Stimulated activated CD4-positive, alpha-beta T cell treated with anti-CD3 and anti-CD28 coated beads, Interleukin-4, amount 100 ng/mL, for 1 hour (primary cell): ENCODE results near the gene ST6GALNAC3.
"Not testable (repeated sequence)": the region's sequence is repeated elsewhere in the genome, so short reads cannot be mapped to it uniquely, and the experiment has no call there.

Experiments
- DNase-seq: peaks from one replicate; pipeline ENCODE4 v3.0.0-alpha.2; 2020

Gene ST6GALNAC3

DNA sequence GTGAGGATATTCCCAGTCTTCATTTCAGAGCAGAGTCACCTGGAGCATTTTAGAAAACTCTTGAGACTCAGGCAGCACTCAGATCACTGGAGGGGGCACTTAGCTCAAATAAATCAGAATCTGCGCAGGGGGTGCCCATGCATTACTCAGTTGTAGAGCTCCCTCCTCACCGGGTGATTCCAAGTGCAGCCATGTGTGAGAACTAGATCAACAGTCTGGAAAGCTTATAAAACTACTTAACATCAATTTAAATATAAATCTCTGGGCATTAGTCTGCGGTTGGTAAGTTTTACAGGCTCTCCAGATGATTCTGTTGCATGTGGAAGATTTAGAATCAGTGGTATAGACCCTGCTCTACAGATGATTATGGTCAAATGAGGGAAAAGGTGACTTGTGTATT, 128.6 kb downstream of the ST6GALNAC3 start:
- no peak for DNase-seq

DNA sequence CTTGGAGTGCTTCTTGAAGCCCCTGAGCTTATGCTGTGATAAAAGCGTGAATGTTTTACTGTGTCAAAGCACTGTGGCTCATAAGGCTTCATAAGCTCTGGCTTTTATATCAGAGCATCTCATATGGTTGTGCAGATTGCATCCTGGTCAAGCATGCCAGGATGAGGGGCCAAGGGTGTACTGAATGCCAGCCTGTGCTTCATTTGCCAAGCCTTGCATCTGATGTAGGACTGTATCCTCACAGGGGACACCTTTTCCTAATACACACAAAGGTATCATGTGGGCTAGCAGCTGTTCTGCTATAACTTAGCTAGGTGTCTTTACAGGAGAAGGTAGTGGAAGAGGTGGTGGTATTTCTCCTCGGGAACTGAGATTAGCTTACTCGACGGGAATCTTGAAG, 134.7 kb downstream of the ST6GALNAC3 start:
- DNase-seq = no peak

DNA sequence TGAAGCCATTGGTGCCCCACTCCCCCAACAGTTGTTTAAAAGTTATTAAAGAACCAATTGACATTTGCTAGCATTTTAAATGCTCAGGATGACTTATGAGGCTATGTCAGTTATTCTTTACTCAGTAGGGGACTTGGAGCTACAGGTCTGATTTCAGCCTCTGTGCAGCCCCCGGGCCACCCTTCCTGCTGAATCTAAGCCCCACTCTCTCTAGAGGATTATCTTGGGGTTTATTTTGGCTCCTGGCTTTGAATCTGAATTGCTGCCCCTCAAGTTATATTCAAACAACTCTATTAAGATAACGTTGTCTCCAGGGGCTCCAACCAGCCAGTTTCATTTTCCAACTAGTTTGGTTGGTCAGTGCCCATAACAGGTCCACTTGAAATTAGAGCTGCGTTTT, 135.1 kb downstream of the ST6GALNAC3 start:
- no peak for DNase-seq

DNA sequence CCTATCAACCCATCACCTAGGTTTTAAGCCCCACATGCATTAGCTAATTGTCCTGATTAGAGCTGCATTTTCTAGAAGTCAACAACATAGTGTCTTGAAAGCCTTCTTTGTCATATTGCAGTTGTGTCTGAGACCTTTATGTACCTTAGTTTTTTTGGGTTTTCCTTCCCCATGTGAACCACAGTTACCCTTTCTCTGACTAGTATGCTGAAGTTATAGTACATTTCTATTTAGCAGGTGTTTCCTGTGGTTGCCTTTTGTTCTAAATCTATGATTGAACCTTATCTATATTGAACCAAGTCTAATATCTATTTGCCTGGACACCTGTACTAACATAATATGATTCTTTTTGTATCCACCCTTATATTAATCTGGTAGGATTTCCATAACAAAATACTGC, 135.6 kb downstream of the ST6GALNAC3 start:
- no peak for DNase-seq

DNA sequence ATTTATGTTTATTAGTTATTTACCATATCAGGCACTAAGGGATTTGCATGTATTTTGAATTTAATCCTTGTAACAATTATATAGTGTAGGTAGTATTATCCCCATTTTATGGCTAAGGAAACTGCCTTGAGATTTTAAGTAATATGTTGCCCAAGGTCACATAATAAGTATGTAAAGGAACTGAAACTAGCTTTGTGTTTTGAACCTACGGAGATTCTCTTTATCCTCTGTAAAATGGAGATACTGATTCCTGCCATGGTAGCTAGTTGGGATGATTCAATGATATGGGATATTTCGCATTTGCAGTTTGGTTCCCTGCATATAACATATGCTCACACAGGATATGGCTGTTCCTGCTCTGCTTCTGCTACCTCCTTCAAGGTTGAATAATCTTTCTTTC, 144.3 kb downstream of the ST6GALNAC3 start:
- no peak for DNase-seq

DNA sequence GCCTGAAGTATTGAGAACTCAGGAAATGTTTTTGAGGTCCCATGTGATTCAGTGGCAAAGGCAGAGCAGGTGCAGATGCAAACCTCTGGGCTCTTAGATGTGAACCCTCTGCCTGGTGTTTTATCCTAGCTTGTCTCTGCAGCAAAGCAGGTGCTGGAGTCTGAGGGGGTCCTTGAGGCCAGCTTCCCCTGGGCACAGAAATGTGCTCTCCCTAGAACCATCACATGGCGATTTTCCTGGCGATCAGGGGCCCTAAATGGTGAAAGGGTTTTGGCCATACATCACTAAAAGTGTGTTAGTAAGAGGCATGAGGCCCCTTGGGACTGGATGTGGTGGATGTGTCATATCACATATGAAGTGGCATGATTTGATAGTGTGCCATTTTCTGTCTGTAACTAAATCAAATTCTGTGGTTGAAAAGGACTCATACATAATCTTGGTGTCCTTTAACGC, 144.8 kb downstream of the ST6GALNAC3 start:
- DNase-seq = no peak

DNA sequence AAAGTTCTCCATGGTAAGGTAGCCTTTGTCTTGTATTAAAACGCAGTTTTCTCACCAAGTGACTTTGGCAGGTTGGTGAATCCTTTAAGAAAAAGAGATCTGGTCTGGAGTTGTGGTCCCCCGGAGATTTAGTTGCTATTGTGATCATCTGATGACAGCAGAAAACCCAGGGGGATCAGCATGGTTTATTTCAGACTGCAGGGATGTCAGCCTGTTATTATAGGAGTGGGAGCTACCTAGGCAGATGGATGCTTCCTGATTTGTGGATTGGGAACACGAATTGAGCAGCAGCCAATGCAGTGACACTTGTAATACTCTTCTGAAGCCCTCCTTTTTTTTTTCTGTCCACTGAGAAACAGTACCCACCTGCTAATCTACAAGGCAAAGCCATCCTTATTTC, 150.2 kb downstream of the ST6GALNAC3 start:
- DNase-seq = no peak

DNA sequence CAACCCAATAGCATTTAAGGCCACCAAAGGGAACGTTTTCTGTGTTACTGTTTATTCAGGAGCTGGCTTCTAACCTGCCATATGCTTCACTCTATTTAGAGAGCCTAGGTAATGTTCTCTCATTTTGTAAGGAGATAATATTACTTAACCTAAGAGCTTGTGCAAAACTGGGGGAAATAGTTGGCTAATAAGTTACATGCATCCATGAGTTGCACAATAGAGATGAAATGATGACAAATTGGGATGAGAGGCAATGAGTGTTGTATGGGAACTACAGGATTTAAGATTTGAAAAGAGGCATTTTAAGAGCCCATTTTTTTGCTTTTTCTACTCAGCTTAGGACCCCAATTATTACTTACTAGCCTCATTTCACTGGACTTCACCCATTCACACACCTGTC, 151.0 kb downstream of the ST6GALNAC3 start:
- DNase-seq = no peak

DNA sequence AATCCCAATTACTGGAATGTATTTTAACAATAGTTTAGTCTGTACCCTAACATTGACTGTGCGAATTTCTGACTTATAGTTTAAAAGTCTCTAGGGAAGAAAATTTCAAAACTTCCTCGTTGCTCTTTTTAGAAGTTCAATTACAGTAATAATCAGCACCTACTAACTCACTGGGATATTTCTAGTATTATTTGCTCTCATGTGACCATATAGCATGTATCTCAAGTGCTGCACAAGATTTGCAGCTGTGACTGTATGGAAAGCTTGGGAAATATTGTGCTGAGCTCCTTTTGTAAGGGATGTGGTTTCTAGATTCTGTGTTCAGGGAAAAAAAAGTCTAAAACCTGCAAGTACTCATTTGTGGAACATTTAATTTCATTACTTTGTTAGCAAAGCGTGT, 153.1 kb downstream of the ST6GALNAC3 start:
- DNase-seq = no peak

DNA sequence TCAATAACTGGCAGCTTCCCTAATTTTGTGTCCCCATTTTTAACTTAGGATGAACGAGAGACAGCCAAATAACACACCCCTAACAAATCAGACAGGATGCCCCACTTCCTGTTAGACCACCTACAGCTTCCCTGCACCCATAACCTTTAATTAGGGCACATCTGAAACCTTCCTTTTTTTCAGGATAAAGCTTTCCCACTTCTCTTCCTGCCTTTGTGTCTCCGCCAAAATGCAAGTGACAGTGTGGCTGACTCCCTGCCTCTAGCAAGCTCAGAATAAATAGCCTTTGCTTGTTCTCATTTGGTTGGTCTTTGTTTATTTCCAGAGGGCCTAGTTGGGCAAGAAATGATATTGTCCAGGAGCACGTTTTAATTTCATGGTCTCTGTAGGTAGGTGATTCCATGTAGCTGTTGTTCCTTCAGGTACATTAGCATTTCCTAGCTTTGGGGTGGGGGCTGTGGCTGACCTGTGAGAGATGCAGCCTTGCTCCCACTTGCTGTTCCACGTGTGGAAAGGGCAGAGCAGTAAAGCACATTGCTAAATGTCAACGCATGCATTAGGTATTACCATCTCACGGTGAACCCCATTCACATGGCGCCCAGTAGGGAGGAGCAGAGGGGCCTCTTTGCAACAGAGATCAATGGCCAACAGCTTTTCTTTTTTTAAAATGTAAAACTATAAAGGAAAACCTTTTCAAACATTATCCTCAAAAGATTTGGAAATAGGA, 154.9 kb downstream of the ST6GALNAC3 start:
- DNase-seq = no peak

DNA sequence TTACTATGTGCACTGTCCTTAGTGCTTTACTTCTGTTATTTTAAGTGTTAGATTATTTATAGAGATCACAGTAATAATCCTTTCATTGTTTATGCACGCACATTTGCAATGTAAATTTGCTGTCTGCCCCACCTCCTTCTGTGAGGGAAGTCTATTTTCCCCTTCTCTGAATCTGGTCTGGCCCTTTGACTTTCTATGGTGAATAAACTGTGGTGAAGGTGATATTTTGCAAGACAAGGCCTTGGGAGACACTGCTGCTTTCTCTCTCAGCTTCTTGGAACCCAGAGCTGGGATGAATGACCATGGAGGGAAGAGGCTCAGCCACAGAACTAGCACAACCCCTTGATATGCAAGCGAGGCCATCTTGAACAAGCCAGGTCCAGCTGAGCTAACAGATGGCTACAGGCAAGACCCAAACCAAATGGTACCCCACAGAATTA, 156.3 kb downstream of the ST6GALNAC3 start:
- no peak for DNase-seq

DNA sequence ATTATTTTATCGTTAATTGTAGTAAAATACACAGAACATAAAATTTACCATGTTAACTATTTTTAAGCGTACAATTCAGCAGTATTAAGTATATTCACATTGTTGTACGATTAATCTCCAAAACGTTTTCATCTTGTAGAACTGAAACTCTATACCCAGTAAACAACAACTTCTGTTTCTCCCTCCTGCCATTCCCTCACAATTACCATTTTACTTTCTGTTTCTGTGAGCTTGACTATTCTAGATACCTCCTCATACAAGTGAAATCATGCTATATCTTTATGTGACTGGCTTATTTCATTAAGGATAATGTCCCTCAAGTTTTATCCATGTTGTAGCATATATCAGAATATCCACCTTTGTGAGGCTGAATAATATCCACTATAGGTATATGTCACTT, 156.8 kb downstream of the ST6GALNAC3 start:
- no peak for DNase-seq

DNA sequence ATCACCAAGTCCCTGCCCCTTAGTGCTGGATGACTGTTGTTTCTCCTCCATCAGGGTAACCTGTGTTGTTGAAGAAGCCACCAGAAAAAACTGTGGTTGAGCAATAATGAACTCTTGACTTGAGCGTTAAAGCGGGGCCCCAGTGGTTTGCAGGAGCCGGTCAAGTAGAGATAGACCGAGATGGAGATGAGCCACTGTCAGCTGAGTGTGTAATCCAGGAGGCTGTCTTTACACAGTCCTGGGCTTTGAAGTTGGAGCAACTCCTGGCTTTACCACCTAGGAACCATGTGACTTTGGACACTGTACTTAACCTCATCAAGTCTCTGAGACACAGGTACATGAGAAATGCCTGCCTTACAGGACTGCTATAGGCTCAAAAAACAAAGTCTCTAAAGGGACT, 158.1 kb downstream of the ST6GALNAC3 start:
- no peak for DNase-seq

DNA sequence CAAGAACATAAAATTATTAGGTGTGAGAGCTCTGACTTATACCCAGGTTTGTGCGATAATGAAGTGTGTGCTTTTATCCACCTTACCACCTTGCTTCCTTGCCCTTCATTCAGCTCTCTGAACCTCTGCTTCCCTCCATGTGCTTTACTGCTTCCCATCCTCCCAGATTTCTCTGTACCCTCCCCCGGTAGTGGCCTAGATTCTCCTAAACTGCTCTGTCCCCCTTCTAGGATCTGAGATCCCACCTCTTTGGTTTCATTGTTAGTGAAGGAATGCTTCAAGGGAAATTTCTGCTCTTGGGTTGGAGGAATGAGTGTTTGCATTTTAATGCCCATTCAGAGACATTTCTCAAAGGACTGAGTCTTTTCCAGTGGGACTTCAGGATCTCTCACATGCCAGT, 159.5 kb downstream of the ST6GALNAC3 start:
- DNase-seq = no peak

DNA sequence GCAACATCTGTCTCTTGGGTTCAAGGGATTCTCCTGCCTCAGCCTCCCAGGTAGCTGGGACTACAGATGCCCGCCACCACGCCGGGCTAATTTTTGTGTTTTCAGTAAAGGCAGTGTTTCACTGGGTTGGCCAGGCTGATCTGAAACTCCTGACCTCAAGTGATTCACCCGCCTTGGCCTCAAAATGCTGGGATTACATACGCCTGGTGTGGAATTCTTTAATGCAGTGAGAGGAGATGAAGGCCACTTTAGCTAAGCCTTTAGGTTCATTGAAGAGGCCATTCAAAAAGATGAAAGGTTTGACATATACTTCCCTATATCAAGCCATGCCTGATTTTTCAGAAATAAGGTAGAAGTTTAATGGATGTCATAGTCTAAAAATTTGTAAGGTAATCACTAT, 162.7 kb downstream of the ST6GALNAC3 start:
- DNase-seq = no peak

DNA sequence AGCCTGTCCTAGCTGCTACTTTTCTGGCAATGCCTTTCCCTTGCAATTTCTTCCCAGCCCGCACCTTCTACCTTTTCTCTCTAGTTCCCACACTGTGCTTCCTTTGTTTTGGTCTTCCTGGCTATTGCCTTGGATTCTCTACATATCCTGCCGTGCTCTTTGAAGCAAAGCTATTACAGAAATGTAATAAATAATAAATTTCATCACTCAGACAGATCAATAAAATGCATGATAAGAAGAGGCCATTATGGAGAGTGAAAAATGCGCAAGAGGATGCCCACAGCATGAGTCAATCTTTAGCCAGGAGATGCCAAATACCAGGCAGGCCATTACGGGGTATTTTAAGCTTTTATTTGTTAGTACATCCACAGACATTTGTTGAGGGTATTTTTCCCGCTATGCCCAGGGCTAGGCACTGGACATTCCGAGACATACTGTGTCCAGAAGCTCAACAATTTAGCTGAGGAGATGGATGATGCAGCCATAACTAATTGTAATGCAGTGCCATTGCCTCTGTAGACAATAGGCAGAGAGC, 163.6 kb downstream of the ST6GALNAC3 start:
- no peak for DNase-seq

DNA sequence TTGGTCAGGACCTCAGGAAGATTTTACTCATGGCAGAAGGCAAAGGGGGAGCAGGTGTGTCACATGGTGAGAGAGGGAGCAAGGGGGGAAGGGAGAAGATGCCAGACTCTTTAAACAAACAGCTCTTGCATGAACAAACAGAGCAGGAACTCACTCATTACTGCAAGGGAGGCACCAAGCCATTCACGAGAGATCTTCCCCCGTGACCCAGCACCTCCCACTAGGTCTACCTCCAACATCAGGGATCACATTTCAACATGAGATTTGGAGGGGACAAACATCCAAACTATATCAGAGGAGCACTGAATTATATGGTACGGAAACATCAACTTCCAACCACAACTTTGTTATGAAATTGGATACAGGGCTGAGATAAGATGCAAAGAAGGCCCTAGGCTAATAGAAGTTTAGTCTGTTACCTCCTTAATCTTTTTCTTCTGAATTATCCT, 164.9 kb downstream of the ST6GALNAC3 start:
- no peak for DNase-seq

DNA sequence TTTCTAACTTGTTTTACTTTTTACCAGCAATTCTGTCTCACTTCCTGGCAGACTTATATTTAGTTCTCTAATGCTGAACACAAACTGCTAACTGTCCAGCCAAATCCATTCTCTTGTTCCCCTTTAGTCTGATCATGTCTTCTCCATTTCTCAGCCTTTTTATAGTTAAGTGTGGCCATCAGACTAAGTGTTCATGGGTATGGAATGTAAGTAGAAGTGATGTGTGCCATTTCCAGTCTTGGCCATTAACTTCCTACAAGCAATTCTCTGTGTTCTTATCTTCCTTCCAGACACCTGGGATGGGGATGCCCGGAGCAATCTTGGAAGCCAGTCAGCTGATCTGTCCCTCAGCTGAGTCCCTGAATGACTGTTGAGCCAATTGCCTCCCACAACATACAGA, 165.8 kb downstream of the ST6GALNAC3 start:
- DNase-seq = no peak

DNA sequence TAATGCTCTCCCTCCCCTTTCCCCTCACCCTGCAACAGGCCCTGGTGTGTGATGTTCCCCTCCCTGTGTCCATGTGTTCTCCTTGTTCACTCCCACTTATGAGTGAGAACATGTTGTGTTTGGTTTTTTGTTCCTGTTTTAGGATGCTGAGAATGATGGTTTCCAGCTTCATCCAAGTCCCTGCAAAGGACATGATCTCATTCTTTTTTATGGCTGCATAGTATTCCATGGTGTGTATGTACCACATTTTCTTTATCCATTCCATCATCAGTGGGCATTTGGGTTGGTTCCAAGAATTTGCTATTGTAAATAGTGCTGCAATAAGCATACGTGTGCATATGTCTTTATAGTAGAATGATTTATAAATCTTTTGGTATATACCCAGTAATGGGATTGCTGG, 168.0 kb downstream of the ST6GALNAC3 start:
- DNase-seq = not testable (repeated sequence)

DNA sequence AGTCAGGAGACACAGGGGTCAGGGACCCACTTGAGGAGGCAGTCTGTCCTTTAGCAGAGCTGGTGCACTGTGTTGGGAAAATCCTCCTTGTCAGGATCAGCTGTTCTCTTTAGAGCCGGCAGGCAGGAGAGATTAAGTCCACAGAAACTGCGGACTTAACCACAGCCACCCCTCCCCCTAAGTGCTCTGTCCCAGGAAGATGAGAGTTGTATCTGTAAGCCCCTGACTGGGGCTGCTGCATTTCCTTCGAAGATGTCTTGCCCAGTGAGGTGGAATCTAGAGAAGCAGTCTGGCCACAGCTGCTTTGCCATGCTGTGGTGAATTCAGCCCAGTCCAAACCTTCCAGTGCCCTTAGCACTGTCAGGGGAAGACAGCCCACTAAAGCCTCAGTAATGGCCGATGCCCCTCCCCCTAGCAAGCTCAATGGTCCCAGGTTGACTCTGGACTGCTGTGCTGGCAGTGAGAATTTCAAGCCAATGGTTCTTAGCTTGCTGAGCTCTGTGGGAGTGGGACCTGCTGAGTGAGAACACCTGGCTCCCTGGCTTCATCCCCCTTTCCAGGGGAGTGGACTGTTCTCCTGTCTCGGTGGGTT, 172.8 kb downstream of the ST6GALNAC3 start:
- no peak for DNase-seq

DNA sequence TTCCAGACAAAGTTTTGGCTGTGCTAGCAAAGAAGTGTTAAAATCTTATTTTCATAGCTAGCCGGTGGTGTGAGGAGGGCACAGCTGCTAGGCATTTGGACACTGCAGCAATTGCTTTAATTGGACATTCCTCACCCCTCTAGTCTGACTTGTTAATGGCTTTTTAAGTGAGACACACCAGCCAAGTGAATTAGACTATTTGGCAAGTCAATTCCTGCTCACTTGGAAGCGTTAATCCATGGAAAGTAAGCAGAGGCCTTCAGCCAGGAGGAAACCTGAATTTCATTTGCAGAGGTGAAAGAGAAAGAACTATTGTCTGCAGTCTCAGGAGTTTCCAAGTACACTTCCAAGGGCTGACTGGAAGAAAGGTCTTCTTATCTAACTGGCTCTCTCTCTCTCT, 175.7 kb downstream of the ST6GALNAC3 start:
- no peak for DNase-seq

DNA sequence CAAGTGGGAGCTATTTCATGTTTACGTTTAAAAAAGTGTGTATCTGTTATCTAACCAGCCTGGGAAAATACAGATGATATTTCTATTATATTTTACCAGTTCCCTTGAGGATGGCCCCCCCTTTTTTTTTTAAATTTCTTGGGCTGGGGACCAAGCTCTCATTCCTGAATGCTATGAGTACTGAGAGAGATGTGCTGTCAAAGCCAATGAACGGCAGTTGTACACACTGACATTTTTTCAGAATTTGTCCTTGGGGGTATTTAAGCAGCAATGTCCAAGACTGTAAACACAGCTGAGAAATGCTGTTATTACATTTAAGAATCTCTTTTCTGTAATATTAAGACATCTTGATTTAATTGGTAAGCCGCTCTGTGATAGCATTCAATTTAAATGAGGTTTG, 177.9 kb downstream of the ST6GALNAC3 start:
- DNase-seq = no peak

DNA sequence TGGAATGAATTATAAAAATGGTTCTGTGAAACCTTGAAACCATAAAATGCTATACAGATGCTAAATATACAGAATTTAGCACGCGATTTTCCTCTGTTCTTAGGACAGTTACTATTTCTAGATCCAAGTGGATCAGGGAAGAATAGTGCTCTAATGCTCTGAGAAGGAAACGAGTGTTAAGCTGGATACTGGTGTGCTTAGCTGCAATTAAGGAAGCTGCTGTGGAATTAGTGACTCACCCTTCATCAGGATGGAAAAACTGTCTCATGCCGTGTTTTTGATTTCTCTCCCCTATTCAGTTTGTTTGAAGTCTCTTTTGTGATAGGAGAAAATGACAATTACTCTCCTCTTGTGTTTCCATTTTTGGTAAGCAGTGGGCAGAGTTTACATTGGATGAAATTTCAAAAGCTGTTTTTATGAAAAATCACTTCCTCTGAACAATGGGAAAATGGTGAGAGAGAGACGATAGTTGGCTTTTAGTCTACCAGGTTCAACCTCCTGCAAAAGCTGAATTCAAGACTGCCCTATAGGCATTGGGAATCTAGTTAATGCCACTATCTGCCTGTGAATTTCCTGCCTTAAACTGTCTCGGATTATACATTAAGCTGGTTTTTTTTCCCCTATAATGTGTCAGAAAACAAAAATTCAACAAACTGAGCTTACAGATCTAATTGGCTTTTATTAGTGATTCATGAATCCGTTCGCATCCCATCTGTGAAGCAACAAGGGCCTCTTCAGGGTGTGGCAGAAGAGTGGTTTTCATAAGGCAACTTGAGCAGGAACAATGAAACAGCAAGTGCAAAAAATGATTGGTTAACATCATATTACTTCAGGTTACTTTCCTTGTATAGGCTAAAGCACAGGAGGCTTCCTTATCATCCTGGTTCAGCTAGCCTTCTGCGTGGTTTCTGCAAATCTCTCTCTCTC, 179.8 kb downstream of the ST6GALNAC3 start:
- no peak for DNase-seq
